Suprapubic skin (tissue), 4 donors: ENCODE results near the gene TGFBR1. TPM values are rescaled to one million over a fixed set of nuclear protein-coding genes. Genes with fewer than 3 reads are reported as not detected.

Experiments used
- DNase-seq, 2 donors: peaks; one replicate each; pipeline ENCODE4 v3.0.0-alpha.2; 2019; ENCODE audit warnings: low spot score in 2 of 2
- H3K27ac ChIP-seq: fragments of 200-600 bp; sonication (generic); one replicate; pipeline ENCODE4 v1.5.1; 2019
- H3K27me3 ChIP-seq: fragments of 200-600 bp; sonication (generic); one replicate; pipeline ENCODE4 v1.5.1; 2019
- H3K36me3 ChIP-seq: fragments of 200-600 bp; sonication (generic); one replicate; pipeline ENCODE4 v1.5.1; 2019
- H3K4me1 ChIP-seq: fragments of 200-600 bp; sonication (generic); one replicate; pipeline ENCODE4 v1.5.1; 2019
- H3K4me3 ChIP-seq: fragments of 200-600 bp; sonication (generic); one replicate; pipeline ENCODE4 v1.5.1; 2019; ENCODE audit warnings: mild to moderate bottlenecking
- H3K9me3 ChIP-seq: fragments of 200-600 bp; sonication (generic); one replicate; pipeline ENCODE4 v1.5.1; 2019
- EP300 ChIP-seq: sonication (generic); formaldehyde crosslinking; IDR thresholded peaks from one replicate; pipeline ENCODE4 v1.6.1; 2017; ENCODE audit warnings: antibody characterized with exemption
- POLR2A ChIP-seq, 2 donors: fragments of 450-650 bp; IDR thresholded peaks; one replicate each; pipeline ENCODE4 v1.6.1; 2017; ENCODE audit warnings: antibody characterized with exemption in 2 of 2, mild to moderate bottlenecking in 2 of 2, moderate library complexity in 2 of 2
- POLR2AphosphoS5 ChIP-seq, 3 donors: sonication (generic); formaldehyde crosslinking; IDR thresholded peaks; one replicate each; pipeline ENCODE4 v1.6.1; 2017; ENCODE audit warnings: antibody characterized with exemption in 3 of 3
- WGBS: methylation state at CpG from one replicate; pipeline ENCODE4 v1.1.5; 2018; 5-methylcytosine and 5-hydroxymethylcytosine counted together
- total RNA-seq, 4 donors: library from RNA; depleted of rRNA; stranded (reverse); fragments of >200 nt; gene quantifications; one replicate each; pipeline ENCODE4 v1.1.0, GENCODE V29; 2016
- TF ChIP-seq, protein P1 (sequence below), 2 donors: fragments of 200-600 bp in 1 of 2; fragments of 450-650 bp in 1 of 2; sonication (generic) in 1 of 2; IDR thresholded peaks; one replicate each; pipeline ENCODE4 v1.5.1; 2016 to 2019; ENCODE audit warnings: antibody characterized with exemption in 2 of 2, mild to moderate bottlenecking in 1 of 2, moderate library complexity in 1 of 2

TGFBR1 gene
- total RNA-seq, 4 donors from 2014 or later: 11.3 to 19.8 (median 14.7) TPM

DNA sequence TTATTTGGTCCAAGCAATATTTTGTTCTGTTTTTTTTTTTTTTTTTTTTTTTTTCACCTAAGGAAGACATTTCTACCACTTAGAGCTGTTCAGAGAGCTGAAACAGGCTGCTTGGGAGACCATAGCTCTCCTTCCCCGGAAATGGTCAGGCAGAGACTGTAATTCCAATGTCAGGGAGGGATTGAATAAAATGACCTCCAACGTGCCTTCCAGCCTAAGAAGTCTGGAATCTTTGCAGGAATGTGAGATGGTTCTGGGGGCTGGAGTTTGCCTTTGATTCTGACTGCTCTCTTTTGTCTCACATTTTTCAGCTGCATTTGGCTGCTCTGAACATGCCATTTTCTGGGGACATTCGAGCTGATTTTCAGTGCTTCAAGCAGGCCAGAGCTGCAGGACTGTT lies 38.3 kb upstream of the TGFBR1 start:
- WGBS: 76% methylated on average over 3 of the region's 3 CpGs
- no peak for DNase-seq
- H3K27me3 ChIP-seq: no peaks in the 10 kb centered on the region
- H3K36me3 ChIP-seq: no peaks in the 10 kb centered on the region
- peaks cover 2% of the 10 kb centered on the region for H3K4me1 ChIP-seq
- TF ChIP-seq, protein P1, sequence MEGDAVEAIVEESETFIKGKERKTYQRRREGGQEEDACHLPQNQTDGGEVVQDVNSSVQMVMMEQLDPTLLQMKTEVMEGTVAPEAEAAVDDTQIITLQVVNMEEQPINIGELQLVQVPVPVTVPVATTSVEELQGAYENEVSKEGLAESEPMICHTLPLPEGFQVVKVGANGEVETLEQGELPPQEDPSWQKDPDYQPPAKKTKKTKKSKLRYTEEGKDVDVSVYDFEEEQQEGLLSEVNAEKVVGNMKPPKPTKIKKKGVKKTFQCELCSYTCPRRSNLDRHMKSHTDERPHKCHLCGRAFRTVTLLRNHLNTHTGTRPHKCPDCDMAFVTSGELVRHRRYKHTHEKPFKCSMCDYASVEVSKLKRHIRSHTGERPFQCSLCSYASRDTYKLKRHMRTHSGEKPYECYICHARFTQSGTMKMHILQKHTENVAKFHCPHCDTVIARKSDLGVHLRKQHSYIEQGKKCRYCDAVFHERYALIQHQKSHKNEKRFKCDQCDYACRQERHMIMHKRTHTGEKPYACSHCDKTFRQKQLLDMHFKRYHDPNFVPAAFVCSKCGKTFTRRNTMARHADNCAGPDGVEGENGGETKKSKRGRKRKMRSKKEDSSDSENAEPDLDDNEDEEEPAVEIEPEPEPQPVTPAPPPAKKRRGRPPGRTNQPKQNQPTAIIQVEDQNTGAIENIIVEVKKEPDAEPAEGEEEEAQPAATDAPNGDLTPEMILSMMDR (IDR thresholded peaks at IDR 0.05): no peak
- no peak for TF ChIP-seq POLR2AphosphoS5 (IDR thresholded peaks at IDR 0.05)
- TF ChIP-seq POLR2A (IDR thresholded peaks at IDR 0.05): no peak
- TF ChIP-seq EP300: no peak
- H3K9me3 ChIP-seq: no peaks in the 10 kb centered on the region
- H3K4me3 ChIP-seq: no peak overlapping the region
- H3K27ac ChIP-seq: no peak overlapping the region

DNA sequence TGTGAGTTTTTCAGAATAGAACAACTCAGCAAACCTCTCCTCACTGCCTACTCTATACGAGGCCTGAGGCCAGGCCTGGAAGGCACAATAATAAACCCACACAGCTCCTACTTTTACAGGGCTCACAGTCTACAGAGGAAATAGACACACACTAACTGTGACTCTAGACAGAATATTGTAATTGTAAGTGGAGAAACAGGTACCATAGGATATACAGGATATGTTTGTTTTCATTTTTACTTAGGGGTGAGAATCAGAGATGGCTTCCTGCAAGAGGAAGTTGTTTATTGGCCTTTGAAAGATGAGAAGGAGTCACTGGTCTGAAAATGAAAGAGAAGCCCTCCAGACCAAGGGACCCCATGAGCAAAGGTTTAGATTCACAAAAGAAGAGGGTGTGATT lies 35.8 kb upstream of the TGFBR1 start:
- WGBS: 82% methylated on average over 1 of the region's 1 CpG
- Histone ChIP-seq H3K4me3 (no peak overlapping the region), H3K36me3 (no peaks in the 10 kb centered on the region), H3K9me3 (no peaks in the 10 kb centered on the region), H3K4me1 (peaks cover 3% of the 10 kb centered on the region), H3K27me3 (no peaks in the 10 kb centered on the region), H3K27ac (no peak overlapping the region)
- no peak for DNase-seq
- TF ChIP-seq POLR2A (IDR thresholded peaks at IDR 0.05) (no peak), EP300 (no peak), POLR2AphosphoS5 (IDR thresholded peaks at IDR 0.05) (no peak)
- TF ChIP-seq, protein P1 (IDR thresholded peaks at IDR 0.05): no peak

DNA sequence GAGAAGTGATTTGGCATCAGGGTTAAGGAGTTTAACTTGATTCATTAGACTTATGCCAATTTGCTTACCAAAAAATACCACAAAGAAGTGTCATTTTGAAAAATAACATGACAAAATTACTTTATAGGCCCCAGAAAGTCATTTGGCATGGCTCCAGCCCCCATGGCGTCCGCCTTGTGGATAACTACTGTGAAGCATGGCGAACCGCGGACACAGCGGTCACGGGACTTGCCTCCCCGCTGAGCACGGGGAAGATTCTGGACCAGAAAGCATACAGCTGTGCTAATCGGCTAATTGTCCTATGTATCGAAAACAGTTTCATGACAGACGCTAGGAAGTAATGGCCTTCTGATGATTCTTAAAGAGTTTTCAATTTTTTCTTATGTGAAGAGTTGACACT lies 35.4 kb upstream of the TGFBR1 start:
- TF ChIP-seq EP300 (no peak), POLR2AphosphoS5 (IDR thresholded peaks at IDR 0.05) (no peak), POLR2A (IDR thresholded peaks at IDR 0.05) (no peak)
- TF ChIP-seq, protein P1 (IDR thresholded peaks at IDR 0.05): no peak
- Histone ChIP-seq H3K27ac (no peak overlapping the region), H3K27me3 (no peaks in the 10 kb centered on the region), H3K36me3 (no peaks in the 10 kb centered on the region), H3K4me3 (no peak overlapping the region), H3K4me1 (peaks cover 3% of the 10 kb centered on the region), H3K9me3 (no peaks in the 10 kb centered on the region)
- no peak for DNase-seq
- WGBS: 92% methylated on average over 12 of the region's 12 CpGs

DNA sequence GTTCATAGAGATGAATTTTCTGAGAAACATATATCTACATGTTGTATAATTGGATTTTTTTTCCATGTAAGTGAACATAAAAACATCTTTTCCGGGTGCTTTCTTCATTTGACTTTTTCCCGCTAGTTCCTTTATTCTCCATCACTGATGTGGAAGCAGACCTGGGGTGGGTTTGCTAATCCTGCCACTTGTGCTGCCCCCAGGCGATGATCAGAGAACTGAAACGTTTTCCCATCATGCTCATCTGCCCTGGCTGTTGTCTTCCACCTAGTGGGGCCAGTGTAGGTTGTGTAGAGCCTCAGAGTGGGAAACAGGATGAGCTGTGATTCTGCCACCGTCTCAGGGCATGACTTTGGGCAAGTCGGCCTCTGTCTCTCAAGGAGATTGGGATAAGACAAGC lies 34.2 kb upstream of the TGFBR1 start:
- no peak for DNase-seq
- Histone ChIP-seq H3K36me3 (no peaks in the 10 kb centered on the region), H3K9me3 (no peaks in the 10 kb centered on the region), H3K27me3 (no peaks in the 10 kb centered on the region), H3K27ac (no peak overlapping the region), H3K4me3 (no peak overlapping the region), H3K4me1 (peaks cover 3% of the 10 kb centered on the region)
- 75% methylated on average over 6 of the region's 6 CpGs for WGBS
- TF ChIP-seq EP300 (no peak), POLR2AphosphoS5 (IDR thresholded peaks at IDR 0.05) (no peak), POLR2A (IDR thresholded peaks at IDR 0.05) (no peak)

DNA sequence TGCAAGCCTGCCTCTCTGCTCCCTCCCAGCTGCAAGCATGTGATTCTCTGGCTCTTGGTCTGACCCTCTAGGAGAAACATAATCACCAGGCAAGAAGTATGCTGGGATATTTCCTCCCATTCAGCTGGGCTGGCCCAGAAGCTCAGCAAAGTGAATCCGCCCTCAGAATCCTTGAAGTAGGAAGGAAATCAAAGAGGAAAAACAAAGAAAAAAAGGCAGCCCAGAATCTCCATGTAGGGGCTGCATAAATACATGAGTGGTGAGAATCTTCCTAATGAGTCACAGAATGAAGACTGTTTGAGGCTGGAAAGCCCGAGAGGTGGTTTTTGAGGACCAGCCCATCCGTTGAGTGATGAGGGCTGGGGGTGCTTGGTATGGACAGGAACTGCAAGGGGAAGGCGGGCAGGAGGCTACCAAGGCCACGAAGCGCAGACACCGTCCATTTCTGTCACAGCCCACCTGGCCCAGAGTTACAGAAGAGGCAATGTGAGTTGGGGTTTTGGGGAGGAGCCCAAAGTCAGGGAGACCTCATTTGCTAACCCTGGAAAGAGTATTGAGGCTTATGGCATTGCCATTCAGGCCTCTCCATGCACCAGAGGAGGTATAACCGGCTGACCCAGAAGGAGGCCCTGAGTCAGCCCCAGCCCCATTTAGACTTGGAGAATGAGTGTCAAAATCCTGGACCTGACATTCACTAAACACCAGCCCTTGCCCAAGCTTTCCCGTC lies 33.4 kb upstream of the TGFBR1 start:
- Histone ChIP-seq H3K9me3 (no peaks in the 10 kb centered on the region), H3K4me1 (peaks cover 6% of the 10 kb centered on the region), H3K27ac (no peak overlapping the region), H3K27me3 (no peaks in the 10 kb centered on the region), H3K4me3 (no peak overlapping the region), H3K36me3 (no peaks in the 10 kb centered on the region)
- no peak for DNase-seq
- WGBS: 82% methylated on average over 9 of the region's 9 CpGs
- TF ChIP-seq, protein P1 (IDR thresholded peaks at IDR 0.05): no peak
- TF ChIP-seq POLR2AphosphoS5 (IDR thresholded peaks at IDR 0.05) (no peak), POLR2A (IDR thresholded peaks at IDR 0.05) (no peak), EP300 (no peak)
